CD4-positive, alpha-beta T cell treated with Interleukin-6 for 4 hours (primary cell): ENCODE measurements around the gene LMF1.
A peak's percentile ranks its signal among the peaks of the same experiment; 100 is the strongest.

Experiments used
- DNase-seq: peaks from one replicate; pipeline ENCODE4 v3.0.0-alpha.2; 2020; ENCODE audit warnings: mixed read lengths

Gene LMF1

GRCh38 chr16:984736-985636, 14.2 kb upstream of the LMF1 start:
- DNase-seq, result no peak

- DNase-seq, result no peak
Measured at GRCh38 chr16:984121-984694, 13.4 kb upstream of the LMF1 start.

- no peak for DNase-seq
Measured at GRCh38 chr16:983044-984030, 12.6 kb upstream of the LMF1 start.

GRCh38 chr16:982145-983043, 11.6 kb upstream of the LMF1 start:
- DNase-seq, result peak; percentile 50

GRCh38 chr16:981695-982144, 10.9 kb upstream of the LMF1 start, which contains the start of gene SOX8:
Gene SOX8 (plus strand): TSS chr16:981770. CDS start chr16:981923, 153 bp downstream.
- DNase-seq, result no peak

- DNase-seq, result peak; percentile 26
Measured at GRCh38 chr16:980595-980854, 9.7 kb upstream of the LMF1 start.

GRCh38 chr16:979859-980594, 9.2 kb upstream of the LMF1 start:
- DNase-seq, result peak; percentile 24

- DNase-seq, result no peak
Measured at GRCh38 chr16:979147-979546, 8.4 kb upstream of the LMF1 start.

- no peak for DNase-seq
Measured at GRCh38 chr16:978403-978802, 7.6 kb upstream of the LMF1 start.

GRCh38 chr16:977896-978295, 7.1 kb upstream of the LMF1 start:
- no peak for DNase-seq

- no peak for DNase-seq
Measured at GRCh38 chr16:977081-977701, 6.4 kb upstream of the LMF1 start.

- peak; percentile 64 for DNase-seq
Measured at GRCh38 chr16:976389-976931, 5.7 kb upstream of the LMF1 start.

GRCh38 chr16:975291-975690, 4.5 kb upstream of the LMF1 start:
- no peak for DNase-seq

GRCh38 chr16:974611-975261, 4.0 kb upstream of the LMF1 start:
- no peak for DNase-seq

GRCh38 chr16:974001-974601, 3.3 kb upstream of the LMF1 start:
- DNase-seq, result no peak

GRCh38 chr16:973366-973765, 2.6 kb upstream of the LMF1 start:
- no peak for DNase-seq

- no peak for DNase-seq
Measured at GRCh38 chr16:972316-973002, 1.7 kb upstream of the LMF1 start.

- DNase-seq, result no peak
Measured at GRCh38 chr16:971981-972315, 1.2 kb upstream of the LMF1 start.

GRCh38 chr16:971582-971905, 760 bp upstream of the LMF1 start:
- no peak for DNase-seq
